ENCODE results near the gene BMPR1B.

- TF ChIP-seq ZBTB33 (IDR thresholded peaks at IDR 0.05) (no peak), CTCF (IDR thresholded peaks at IDR 0.05; ENCODE audit: low read depth, low read length, missing input control) (no peak), RAD21 (IDR thresholded peaks at IDR 0.05) (no peak), REST (IDR thresholded peaks at IDR 0.05) (no peak), MAX (IDR thresholded peaks at IDR 0.05) (no peak), NR2F2 (IDR thresholded peaks at IDR 0.05) (no peak), YY1 (IDR thresholded peaks at IDR 0.05) (no peak)
Observed at GRCh38 chr4:95102162-95102790, 344.5 kb downstream of the BMPR1B start.

All from liver (tissue), 3 donors.